ENCODE results near the gene C3orf70.

Gene C3orf70

GRCh38 chr3:185149591-185149990 lies 3.3 kb downstream of the C3orf70 start:
- no peak overlapping the region for H3K27ac Mint-ChIP-seq
- peaks cover 45% of the 10 kb centered on the region for H3K27me3 Mint-ChIP-seq (ENCODE audit: low read depth, poor library complexity)
- TF ChIP-seq, protein P1, sequence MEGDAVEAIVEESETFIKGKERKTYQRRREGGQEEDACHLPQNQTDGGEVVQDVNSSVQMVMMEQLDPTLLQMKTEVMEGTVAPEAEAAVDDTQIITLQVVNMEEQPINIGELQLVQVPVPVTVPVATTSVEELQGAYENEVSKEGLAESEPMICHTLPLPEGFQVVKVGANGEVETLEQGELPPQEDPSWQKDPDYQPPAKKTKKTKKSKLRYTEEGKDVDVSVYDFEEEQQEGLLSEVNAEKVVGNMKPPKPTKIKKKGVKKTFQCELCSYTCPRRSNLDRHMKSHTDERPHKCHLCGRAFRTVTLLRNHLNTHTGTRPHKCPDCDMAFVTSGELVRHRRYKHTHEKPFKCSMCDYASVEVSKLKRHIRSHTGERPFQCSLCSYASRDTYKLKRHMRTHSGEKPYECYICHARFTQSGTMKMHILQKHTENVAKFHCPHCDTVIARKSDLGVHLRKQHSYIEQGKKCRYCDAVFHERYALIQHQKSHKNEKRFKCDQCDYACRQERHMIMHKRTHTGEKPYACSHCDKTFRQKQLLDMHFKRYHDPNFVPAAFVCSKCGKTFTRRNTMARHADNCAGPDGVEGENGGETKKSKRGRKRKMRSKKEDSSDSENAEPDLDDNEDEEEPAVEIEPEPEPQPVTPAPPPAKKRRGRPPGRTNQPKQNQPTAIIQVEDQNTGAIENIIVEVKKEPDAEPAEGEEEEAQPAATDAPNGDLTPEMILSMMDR (IDR thresholded peaks at IDR 0.05) = no peak
- H3K9me3 Mint-ChIP-seq = no peaks in the 10 kb centered on the region
- DNase-seq = no peak
- H3K4me1 Mint-ChIP-seq = peaks cover 20% of the 10 kb centered on the region
- H3K4me3 Mint-ChIP-seq = peak overlapping the region; percentile 94
- no peaks in the 10 kb centered on the region for H3K36me3 Mint-ChIP-seq (ENCODE audit: low read depth)

DNA sequence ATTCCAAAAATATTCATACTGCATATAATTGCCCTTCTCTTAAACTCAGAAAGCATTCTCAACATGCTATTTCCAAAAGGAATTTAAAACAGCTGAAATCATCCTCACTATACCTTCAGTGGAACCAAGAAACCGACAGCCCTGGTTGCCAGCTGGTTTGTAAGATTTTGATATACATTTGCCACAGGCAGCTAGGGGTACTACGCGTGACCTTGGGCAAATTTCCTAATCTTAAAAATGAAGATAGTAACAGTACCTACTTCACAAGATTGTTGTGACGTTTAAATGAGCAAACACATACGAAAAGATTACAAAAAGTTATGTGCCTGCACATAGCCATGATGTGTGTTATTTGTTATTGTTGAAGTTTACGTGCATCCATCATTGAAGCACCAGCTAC lies 7.3 kb downstream of the C3orf70 start:
- H3K36me3 Mint-ChIP-seq (ENCODE audit: low read depth) = peaks cover 12% of the 10 kb centered on the region
- H3K4me1 Mint-ChIP-seq = peaks cover 10% of the 10 kb centered on the region

DNA sequence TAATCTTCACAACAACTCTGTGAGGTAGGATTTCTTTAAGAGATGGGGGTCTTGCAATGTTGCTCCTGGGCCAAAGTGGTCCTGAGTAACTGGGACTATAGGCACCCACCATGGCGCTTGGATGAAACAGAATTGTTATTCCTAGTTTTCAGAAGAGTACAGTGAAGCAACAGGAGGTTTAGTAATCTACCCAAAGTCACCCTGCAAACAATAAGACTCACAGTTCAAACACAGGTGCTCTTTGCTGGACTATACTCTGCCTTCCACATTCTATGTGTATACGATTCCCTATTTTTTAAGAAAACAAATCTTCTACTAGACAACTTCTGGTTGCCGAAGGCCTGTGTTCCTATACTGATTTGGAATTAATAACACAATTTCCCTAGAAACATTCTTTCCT lies 8.1 kb downstream of the C3orf70 start:
- H3K27me3 Mint-ChIP-seq (ENCODE audit: low read depth, poor library complexity) = peaks cover 10% of the 10 kb centered on the region
- DNase-seq = no peak
- H3K4me1 Mint-ChIP-seq = peaks cover 5% of the 10 kb centered on the region
- H3K4me3 Mint-ChIP-seq = no peak overlapping the region
- H3K27ac Mint-ChIP-seq = no peak overlapping the region
- TF ChIP-seq, protein P1 (IDR thresholded peaks at IDR 0.05) = no peak
- no peaks in the 10 kb centered on the region for H3K9me3 Mint-ChIP-seq
- peaks cover 12% of the 10 kb centered on the region for H3K36me3 Mint-ChIP-seq (ENCODE audit: low read depth)

More for the DNA sequence above, 7.3 kb downstream of the C3orf70 start:
- H3K4me3 Mint-ChIP-seq = no peak overlapping the region
- peaks cover 18% of the 10 kb centered on the region for H3K27me3 Mint-ChIP-seq (ENCODE audit: low read depth, poor library complexity)
- TF ChIP-seq, protein P1 (IDR thresholded peaks at IDR 0.05) = no peak
- DNase-seq = no peak
- H3K9me3 Mint-ChIP-seq = no peaks in the 10 kb centered on the region
- no peak overlapping the region for H3K27ac Mint-ChIP-seq

- H3K27ac Mint-ChIP-seq = no peak overlapping the region
Measured at GRCh38 chr3:185137821-185138220, 15.0 kb downstream of the C3orf70 start.

GRCh38 chr3:185134509-185134908 lies 18.4 kb downstream of the C3orf70 start:
- peaks cover 12% of the 10 kb centered on the region for H3K4me1 Mint-ChIP-seq
- no peaks in the 10 kb centered on the region for H3K9me3 Mint-ChIP-seq
- H3K27me3 Mint-ChIP-seq (ENCODE audit: low read depth, poor library complexity) = peaks cover 21% of the 10 kb centered on the region
- peaks cover 23% of the 10 kb centered on the region for H3K36me3 Mint-ChIP-seq (ENCODE audit: low read depth)
- H3K27ac Mint-ChIP-seq = peak overlapping the region; percentile 40
- no peak for DNase-seq
- no peak overlapping the region for H3K4me3 Mint-ChIP-seq
- TF ChIP-seq, protein P1 (IDR thresholded peaks at IDR 0.05) = no peak

More at GRCh38 chr3:185137821-185138220, 15.0 kb downstream of the C3orf70 start:
- TF ChIP-seq, protein P1 (IDR thresholded peaks at IDR 0.05) = no peak
- H3K27me3 Mint-ChIP-seq (ENCODE audit: low read depth, poor library complexity) = peaks cover 22% of the 10 kb centered on the region
- H3K4me3 Mint-ChIP-seq = no peak overlapping the region
- DNase-seq = no peak
- H3K36me3 Mint-ChIP-seq (ENCODE audit: low read depth) = peaks cover 28% of the 10 kb centered on the region
- H3K9me3 Mint-ChIP-seq = no peaks in the 10 kb centered on the region
- peaks cover 9% of the 10 kb centered on the region for H3K4me1 Mint-ChIP-seq

DNA sequence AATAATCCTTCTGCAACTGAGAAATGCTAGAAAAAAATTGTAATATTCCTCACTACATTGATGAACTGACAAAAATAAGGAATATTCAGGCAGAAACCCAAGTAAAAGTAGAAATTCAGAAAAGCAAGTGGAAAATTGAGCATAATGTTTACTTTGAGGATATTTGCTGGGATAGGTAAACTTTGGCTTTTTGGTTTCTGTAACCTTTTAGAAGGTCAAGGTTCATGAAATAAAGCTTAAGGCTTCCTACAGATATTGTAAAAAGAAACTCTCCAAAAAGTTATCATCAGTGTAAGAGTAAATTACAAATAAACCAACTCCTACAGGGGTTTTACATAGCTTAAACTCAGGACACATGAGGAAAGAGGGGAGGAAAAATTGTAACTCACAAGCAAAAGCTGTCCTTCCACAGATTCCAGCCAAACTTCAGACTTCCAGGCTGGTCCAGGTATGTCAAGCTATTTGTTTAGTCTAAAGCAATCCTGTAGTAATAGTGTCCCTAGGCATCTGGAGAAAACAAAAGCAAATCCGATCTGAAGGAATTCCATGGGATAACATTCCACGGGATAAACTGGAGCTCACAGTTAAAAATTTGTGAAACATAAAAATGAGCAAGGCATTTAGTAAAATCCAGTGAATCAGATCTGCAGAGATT lies 21.1 kb downstream of the C3orf70 start:
- H3K4me3 Mint-ChIP-seq = no peak overlapping the region
- TF ChIP-seq, protein P1 (IDR thresholded peaks at IDR 0.05) = no peak
- peaks cover 12% of the 10 kb centered on the region for H3K4me1 Mint-ChIP-seq
- peaks cover 27% of the 10 kb centered on the region for H3K36me3 Mint-ChIP-seq (ENCODE audit: low read depth)
- no peaks in the 10 kb centered on the region for H3K9me3 Mint-ChIP-seq
- DNase-seq = no peak
- no peak overlapping the region for H3K27ac Mint-ChIP-seq
- H3K27me3 Mint-ChIP-seq (ENCODE audit: low read depth, poor library complexity) = peaks cover 6% of the 10 kb centered on the region
